ENCODE data around the gene NOP53. TPM values are rescaled to one million over a fixed set of nuclear protein-coding genes. Genes with fewer than 3 reads are reported as not detected.

Gene NOP53
- total RNA-seq (100 to 1,000 TPM; 280 to 442 (median 379) TPM), polyA plus RNA-seq (100 to 1,000 TPM; 709 to 858 (median 815) TPM)
- long read RNA-seq, donor 1, transcript NOP53-201 (13 exons, 1,528 nt) = major isoform, 120 of 191 reads
- long read RNA-seq, donor 1, partial matches to known transcripts = 68 of 191 reads
- long read RNA-seq, donor 1, other reads (novel, unspliced or antisense) = 0 of 191 reads
- long read RNA-seq, donor 2, transcript NOP53-206 (2 exons, 265 nt) = minor isoform, 7 of 203 reads
- long read RNA-seq, donor 2, transcript NOP53-201 (13 exons, 1,528 nt) = major isoform, 134 of 203 reads
- long read RNA-seq, donor 2, partial matches to known transcripts = 60 of 203 reads
- long read RNA-seq, donor 2, other reads (novel, unspliced or antisense) = 0 of 203 reads

DNA sequence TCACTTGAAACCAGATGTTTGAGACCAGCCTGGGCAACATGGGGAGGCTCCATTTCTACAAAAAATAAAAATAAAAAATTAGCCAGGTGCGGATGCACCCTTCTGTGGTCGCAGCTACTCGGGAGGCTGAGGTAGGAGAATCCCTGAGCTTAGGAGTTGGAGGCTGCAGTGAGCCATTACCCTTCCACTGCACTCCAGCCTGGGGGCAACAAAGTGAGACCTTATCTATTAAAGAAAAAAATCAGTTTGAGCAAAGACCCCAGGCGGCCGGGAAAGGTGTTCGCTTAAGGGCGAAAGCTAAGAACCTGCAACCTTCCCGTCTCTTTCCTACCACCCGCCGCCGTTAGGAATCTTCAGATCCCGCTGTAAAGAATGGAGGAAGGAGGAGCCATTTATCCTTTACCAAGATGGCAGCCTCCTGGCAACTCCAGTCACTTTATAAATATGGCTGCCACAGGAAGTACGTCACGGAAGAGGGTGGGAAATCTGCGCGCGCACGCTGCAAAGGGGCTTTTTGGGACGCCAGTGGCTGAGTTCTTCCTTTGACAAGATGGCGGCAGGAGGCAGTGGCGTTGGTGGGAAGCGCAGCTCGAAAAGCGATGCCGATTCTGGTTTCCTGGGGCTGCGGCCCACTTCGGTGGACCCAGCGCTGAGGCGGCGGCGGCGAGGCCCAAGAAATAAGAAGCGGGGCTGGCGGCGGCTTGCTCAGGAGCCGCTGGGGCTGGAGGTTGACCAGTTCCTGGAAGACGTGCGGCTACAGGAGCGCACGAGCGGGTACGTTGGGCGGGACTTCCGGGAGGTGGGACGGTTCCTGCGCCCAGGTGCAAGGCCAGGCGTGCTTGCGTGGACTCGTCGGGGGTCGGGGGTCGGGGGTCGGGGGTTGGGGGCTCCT is at the start of gene NOP53:
NOP53 (plus strand) TSS at position 537 of the 892 bp plus-strand sequence; CDS start at position 551, 14 bp downstream.
- intact Hi-C loops (cut with DNase I; ENCODE audit: low total_unique reads) = no loop called here
- Histone ChIP-seq H3K27me3 (replicated peaks in 1 of 7) (no peaks in the 10 kb centered on the region), H3K4me3 (peak within 1 kb of the TSS; percentile 66 to 86 (median 72)), H3K27ac (peak within 1 kb of the TSS; percentile 96 to 100 (median 97)), H3K36me3 (peaks cover 5 to 57% (median 34%) of the 10 kb centered on the region in 6 donors), H3K4me1 (peaks cover 28 to 80% (median 70%) of the 10 kb centered on the region in 6 donors), H3K9me3 (no peaks in the 10 kb centered on the region)
- WGBS, 5 donors = 4 to 5% (median 5%) methylated on average over 53 of the region's 53 CpGs
- TF ChIP-seq, protein P1, sequence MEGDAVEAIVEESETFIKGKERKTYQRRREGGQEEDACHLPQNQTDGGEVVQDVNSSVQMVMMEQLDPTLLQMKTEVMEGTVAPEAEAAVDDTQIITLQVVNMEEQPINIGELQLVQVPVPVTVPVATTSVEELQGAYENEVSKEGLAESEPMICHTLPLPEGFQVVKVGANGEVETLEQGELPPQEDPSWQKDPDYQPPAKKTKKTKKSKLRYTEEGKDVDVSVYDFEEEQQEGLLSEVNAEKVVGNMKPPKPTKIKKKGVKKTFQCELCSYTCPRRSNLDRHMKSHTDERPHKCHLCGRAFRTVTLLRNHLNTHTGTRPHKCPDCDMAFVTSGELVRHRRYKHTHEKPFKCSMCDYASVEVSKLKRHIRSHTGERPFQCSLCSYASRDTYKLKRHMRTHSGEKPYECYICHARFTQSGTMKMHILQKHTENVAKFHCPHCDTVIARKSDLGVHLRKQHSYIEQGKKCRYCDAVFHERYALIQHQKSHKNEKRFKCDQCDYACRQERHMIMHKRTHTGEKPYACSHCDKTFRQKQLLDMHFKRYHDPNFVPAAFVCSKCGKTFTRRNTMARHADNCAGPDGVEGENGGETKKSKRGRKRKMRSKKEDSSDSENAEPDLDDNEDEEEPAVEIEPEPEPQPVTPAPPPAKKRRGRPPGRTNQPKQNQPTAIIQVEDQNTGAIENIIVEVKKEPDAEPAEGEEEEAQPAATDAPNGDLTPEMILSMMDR (IDR thresholded peaks at IDR 0.05 in 8 of 11, conservative IDR thresholded peaks at IDR 0.05 in 3 of 11) = peak in 5 of 11 experiments; percentile 31 to 48 (median 34)
- TF ChIP-seq POLR2AphosphoS5 (IDR thresholded peaks at IDR 0.05) (peak; percentile 95 to 98 (median 96)), POLR2A (IDR thresholded peaks at IDR 0.05) (peak in 1 of 3 donors; percentile 62)
- DNase-seq = peak; percentile 96

DNA sequence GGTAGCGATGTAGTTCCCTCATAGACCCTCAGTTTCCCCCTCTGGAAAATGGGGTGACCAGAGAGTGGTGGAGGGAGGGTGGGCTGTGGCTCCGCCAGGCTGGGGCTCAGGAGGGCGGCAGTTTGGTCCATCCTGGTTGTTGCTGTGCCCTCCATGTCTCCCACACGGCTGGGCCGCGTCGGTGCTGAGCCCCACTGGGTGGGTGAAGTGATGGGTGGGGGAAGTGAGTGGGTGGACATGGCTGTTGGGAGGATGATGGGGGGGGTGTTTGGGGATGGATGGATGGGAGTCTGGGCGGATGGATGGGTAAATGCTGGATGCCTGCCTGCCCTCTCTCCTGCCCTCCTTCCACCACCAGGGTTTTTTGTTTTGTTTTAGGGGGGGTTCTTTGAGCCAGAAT is 48.7 kb upstream of the NOP53 start:
- 91 to 96% (median 93%) methylated on average over 7 to 8 of the region's 8 CpGs for WGBS, 5 donors
- Histone ChIP-seq H3K27me3 (replicated peaks in 1 of 7) (no peaks in the 10 kb centered on the region), H3K4me3 (no peak overlapping the region), H3K4me1 (peaks cover 0 to 11% (median 6%) of the 10 kb centered on the region in 6 donors), H3K36me3 (peaks cover 0 to 87% (median 48%) of the 10 kb centered on the region in 6 donors), H3K9me3 (no peaks in the 10 kb centered on the region), H3K27ac (no peak overlapping the region)
- intact Hi-C loops (cut with DNase I; ENCODE audit: low total_unique reads) = no loop called here
- no peak for DNase-seq
- TF ChIP-seq, protein P1 (IDR thresholded peaks at IDR 0.05 in 8 of 11, conservative IDR thresholded peaks at IDR 0.05 in 3 of 11) = no peak
- TF ChIP-seq POLR2A (IDR thresholded peaks at IDR 0.05) (no peak), POLR2AphosphoS5 (IDR thresholded peaks at IDR 0.05) (no peak)

DNA sequence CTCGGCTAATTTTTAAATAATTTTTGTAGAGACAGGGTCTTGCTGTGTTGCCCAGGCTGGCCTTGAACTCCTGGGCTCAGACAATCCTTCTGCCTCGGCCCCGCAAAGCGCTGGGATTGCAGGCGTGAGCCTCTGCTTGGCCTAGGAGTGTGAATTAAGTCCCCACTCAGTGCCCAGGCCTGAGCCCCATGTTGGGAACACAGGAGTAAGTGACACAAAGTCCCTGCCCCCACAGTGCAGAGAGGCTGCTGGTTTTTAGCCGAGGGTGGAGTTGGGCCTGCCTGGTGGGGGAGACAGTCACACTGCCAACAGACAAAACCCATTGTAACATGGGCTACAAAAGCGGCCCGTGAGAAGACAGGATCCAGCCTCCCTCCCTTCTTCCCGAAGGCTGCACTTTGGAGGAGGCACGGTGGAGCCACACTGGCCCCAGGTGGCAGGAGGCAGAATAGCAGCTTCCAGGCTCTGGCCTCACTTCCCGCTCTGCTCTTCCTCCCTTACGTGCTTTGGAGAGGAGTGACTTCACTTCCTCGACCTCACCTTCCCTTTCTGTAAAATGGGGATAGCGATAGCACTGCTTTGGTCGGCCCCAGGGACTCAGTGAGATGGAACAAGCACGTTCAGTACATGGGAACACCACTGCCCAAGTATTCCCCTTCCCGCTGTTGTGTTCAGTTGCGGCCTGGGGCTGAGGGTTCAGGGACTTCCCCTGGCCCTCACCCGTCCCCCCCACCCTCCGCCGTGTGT is 47.3 kb upstream of the NOP53 start:
- Histone ChIP-seq H3K36me3 (peaks cover 0 to 87% (median 53%) of the 10 kb centered on the region in 6 donors), H3K27ac (peak overlapping the region in 4 of 8 donors; percentile 22 to 51 (median 34)), H3K4me1 (peaks cover 0 to 11% (median 6%) of the 10 kb centered on the region in 6 donors), H3K27me3 (replicated peaks in 1 of 7) (no peaks in the 10 kb centered on the region), H3K9me3 (no peaks in the 10 kb centered on the region), H3K4me3 (no peak overlapping the region)
- peak; percentile 88 for DNase-seq
- intact Hi-C loops (cut with DNase I; ENCODE audit: low total_unique reads) = loop anchor here (2.0 kb wide), 1 partner anchor 261 kb away; no protein-coding TSS in a partner anchor
- TF ChIP-seq, protein P1 (IDR thresholded peaks at IDR 0.05 in 8 of 11, conservative IDR thresholded peaks at IDR 0.05 in 3 of 11) = peak; percentile 85 to 96 (median 92)
- TF ChIP-seq POLR2AphosphoS5 (IDR thresholded peaks at IDR 0.05) (peak in 2 of 3 donors; percentile 61 to 65), POLR2A (IDR thresholded peaks at IDR 0.05) (no peak)
- WGBS, 5 donors = 46 to 62% (median 52%) methylated on average over 17 to 21 of the region's 21 CpGs

All from spleen (tissue), 13 donors.